ENCODE results near the gene FIGLA. TPM values are rescaled to one million over a fixed set of nuclear protein-coding genes. Genes with fewer than 3 reads are reported as not detected.

Gene FIGLA
- total RNA-seq, 1 donor = not detected

DNA sequence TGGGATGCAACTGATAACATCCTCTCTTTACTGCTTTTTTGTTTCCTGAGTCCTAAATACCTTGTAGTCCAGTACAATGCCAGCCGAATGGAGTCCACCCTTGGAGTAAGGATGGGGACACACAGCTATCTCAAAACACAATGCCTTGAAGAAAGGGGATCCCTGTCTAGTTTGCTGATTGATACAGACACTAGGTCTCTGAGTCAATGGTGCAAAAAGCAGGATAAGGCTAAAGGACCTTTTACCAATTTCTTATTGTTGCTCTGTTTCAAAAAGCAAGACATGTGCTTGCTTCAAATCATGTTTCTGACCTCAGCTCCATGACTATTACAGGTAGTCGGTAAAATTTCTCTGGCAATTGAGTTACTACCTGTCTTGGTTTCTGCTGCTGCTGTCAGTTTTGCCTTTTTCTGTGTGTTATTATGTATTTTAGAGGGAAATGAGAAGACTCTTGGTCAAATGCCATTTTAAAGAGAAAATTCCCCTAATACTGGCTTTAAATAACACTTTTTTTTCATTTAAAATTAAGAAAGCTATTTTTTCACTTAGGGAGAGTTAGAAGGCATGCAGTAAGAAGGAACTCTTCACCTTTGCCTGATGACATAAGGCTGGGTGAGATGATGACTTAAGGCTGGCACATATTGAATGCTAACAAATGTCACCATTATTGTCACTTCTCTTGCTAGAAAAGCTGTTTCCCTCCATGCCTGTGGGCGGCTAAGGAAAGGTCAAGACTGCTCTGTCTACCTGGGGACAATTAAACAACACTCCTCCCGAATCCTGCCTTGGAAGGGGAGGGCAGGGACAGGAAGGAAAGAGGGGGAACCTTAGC, 4.9 kb upstream of the FIGLA start:
- H3K4me1 ChIP-seq (ENCODE audit: insufficient read depth, low read length) = peaks cover 33% of the 10 kb centered on the region
- H3K9me3 ChIP-seq (ENCODE audit: low read depth, low read length) = no peaks in the 10 kb centered on the region
- no peak overlapping the region for H3K4me3 ChIP-seq (ENCODE audit: low read length)
- peaks cover 17% of the 10 kb centered on the region for H3K27me3 ChIP-seq (ENCODE audit: insufficient read depth, low read length)

DNA sequence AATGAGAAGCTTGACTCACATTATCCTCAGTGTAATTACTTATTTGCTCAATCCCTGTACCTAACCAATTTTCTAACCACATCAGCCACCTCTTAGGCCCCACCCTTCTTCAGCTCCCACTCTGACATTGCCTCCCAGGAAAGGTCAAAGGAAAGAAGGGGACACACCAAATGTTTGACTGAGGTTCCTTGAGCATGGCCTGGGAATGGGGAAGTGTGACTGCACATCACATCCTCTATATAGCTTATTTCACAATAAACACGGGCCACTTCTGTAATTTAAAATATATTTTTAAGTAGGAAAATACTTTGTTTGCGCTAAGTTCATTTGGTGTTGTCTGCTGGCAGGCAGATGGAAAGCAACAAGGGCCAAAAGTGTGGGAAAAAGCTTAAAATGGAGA, 3.0 kb upstream of the FIGLA start:
- no peak overlapping the region for H3K4me3 ChIP-seq (ENCODE audit: low read length)
- peaks cover 35% of the 10 kb centered on the region for H3K27me3 ChIP-seq (ENCODE audit: insufficient read depth, low read length)
- H3K4me1 ChIP-seq (ENCODE audit: insufficient read depth, low read length) = peaks cover 44% of the 10 kb centered on the region
- H3K9me3 ChIP-seq (ENCODE audit: low read depth, low read length) = no peaks in the 10 kb centered on the region

DNA sequence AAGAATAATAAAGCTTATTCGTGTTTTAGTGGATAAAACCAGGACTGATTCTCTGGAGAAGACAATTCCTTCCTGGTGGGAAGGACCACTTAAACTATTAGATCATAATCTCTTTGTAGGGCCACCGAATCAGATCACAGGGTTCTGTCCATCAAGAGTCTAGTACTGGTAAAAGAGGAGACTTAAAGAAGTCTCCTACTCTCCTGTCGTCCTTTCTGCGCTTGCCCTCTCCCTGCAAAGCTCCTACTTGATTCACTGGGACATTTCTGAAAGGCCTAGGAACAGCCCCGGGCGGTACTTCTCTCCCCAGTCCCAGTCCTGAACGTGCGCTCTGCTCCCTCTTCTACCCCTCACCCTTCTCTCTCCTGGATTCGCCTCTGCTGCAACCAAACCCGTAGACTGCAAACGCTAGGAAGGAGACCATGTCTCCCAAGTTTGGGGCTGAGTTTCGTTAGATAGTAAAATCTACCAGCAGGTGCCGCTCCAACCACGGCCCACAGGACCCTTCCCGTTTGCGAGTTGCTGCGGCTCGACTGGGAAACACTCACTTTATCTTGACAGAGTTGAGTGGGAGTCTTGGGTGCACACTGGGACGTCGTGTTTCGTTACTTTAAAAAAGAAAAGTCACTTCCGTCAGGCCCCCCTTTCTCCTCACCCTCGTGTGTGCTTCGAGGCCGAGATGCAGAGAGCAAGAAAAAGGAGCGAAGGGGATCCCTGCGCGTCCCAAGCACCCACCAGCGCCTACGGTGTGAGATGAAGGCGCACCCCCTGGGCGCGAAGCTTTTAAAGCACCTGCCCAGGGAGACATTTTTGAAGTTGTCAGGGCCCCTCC, 923 bp downstream of the FIGLA start:
- Histone ChIP-seq H3K4me1 (ENCODE audit: insufficient read depth, low read length) (peaks cover 36% of the 10 kb centered on the region), H3K9me3 (ENCODE audit: low read depth, low read length) (no peaks in the 10 kb centered on the region), H3K4me3 (ENCODE audit: low read length) (no peak overlapping the region), H3K27me3 (ENCODE audit: insufficient read depth, low read length) (peaks cover 53% of the 10 kb centered on the region)

DNA sequence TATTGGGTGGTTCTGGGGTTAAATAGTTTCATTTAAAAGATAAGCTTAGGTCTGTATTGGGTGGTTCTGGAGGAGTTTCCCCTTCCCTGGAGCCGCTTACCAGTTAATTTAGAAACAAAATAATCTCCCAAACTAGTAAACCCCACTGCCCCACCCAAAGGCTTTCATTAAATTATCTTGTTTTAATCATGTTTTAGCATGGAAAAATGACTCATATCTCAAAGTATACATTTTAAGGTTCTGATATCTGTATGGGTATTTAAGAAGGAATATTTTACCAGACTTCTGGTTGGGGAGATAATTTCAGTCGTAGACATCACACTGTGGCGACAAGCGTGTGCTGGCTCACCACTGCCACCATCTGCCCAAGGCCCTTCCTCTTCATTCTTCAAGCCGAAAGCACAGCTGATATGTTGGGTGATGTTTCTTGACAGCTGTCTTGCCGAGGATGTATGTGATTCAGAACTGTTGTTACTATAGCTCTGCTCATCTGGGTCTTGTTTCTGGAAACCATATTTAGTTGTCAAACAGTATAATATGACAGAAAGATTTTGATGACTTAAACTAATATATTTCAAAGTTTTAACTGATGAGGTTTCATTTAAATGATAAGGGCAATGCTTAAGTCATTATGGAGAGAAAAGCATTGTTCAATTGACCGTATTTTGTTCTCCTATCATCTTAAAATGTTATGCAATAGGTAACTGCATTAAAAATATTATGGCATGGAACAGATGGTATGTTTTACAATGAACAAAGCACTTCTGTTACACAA, 5.1 kb downstream of the FIGLA start:
- Histone ChIP-seq H3K4me3 (ENCODE audit: low read length) (no peak overlapping the region), H3K4me1 (ENCODE audit: insufficient read depth, low read length) (peaks cover 11% of the 10 kb centered on the region), H3K27me3 (ENCODE audit: insufficient read depth, low read length) (peaks cover 36% of the 10 kb centered on the region), H3K9me3 (ENCODE audit: low read depth, low read length) (no peaks in the 10 kb centered on the region)

DNA sequence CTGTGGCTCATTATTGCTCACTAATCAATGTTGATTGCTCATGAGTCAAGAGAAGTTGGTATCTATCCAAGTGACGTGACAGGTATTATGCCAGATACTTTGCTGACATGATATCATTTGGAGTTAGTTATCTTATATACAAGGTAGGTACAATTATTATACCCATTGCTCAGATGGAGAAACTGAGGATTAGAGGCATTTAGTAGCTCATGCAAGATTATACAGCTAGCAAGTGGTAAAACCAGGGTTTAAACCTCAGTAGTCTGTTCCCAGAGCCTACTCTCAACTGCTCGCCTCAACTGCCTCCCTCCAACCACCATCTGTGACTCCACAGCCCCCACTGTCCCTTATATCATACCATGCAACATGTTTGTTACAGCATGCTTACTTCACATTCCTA, 6.1 kb downstream of the FIGLA start:
- peaks cover 28% of the 10 kb centered on the region for H3K27me3 ChIP-seq (ENCODE audit: insufficient read depth, low read length)
- no peak overlapping the region for H3K4me3 ChIP-seq (ENCODE audit: low read length)
- H3K9me3 ChIP-seq (ENCODE audit: low read depth, low read length) = no peaks in the 10 kb centered on the region
- H3K4me1 ChIP-seq (ENCODE audit: insufficient read depth, low read length) = peaks cover 1% of the 10 kb centered on the region

DNA sequence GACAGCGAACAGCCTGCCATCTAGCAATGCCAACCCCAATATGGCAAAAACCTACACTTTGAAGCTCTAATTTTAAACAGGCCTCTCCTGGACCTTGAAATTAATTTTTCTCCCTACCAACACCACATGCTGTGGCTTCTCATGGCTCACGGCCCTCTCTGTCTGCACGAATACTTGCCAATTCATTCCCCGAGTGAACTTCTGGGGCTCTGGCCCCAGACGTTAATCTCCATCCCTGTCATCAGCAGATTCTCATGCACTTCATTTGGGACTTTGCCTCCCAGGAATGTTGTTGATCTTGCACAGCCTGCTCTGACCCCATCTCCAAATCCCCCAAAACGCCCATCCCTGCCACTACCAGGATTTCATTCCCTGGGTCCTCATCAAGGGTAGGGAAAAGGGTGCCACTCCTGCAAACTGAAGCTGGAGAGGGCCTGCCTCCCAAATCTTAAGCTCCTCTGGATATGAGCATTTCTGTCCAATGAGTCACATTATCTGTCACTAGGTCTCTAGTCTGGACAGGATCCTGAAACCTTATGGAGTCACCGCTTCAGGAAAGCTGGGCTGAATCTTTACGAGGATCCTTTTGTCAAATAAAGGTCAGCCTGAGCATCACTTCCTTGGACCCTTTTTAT, 10.4 kb downstream of the FIGLA start:
- H3K9me3 ChIP-seq (ENCODE audit: low read depth, low read length) = no peaks in the 10 kb centered on the region
- H3K27me3 ChIP-seq (ENCODE audit: insufficient read depth, low read length) = peaks cover 16% of the 10 kb centered on the region
- H3K4me1 ChIP-seq (ENCODE audit: insufficient read depth, low read length) = peaks cover 7% of the 10 kb centered on the region
- H3K4me3 ChIP-seq (ENCODE audit: low read length) = no peak overlapping the region

DNA sequence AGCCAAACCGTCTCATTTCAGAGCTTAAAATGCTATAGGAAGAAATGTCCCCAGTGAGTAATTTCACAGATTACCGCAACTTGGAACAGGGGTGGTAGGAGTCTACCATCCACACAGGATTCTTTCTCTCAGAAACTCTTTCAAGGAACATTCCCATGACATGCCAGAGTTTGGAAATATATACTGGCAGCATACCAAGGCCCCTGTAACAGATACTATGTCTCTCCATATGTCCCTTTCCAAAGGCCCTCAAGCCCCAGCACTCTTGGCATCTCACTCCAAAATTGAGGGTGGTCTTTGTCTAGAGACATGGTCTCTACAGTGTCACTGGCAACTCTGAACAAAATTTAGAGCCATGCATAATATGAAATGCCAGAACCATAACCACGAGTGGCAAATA, 11.0 kb downstream of the FIGLA start:
- no peak overlapping the region for H3K4me3 ChIP-seq (ENCODE audit: low read length)
- no peaks in the 10 kb centered on the region for H3K9me3 ChIP-seq (ENCODE audit: low read depth, low read length)
- H3K4me1 ChIP-seq (ENCODE audit: insufficient read depth, low read length) = peaks cover 8% of the 10 kb centered on the region
- H3K27me3 ChIP-seq (ENCODE audit: insufficient read depth, low read length) = peaks cover 20% of the 10 kb centered on the region

- H3K4me1 ChIP-seq (ENCODE audit: insufficient read depth, low read length) = peaks cover 8% of the 10 kb centered on the region
- H3K9me3 ChIP-seq (ENCODE audit: low read depth, low read length) = no peaks in the 10 kb centered on the region
- peaks cover 28% of the 10 kb centered on the region for H3K27me3 ChIP-seq (ENCODE audit: insufficient read depth, low read length)
- H3K4me3 ChIP-seq (ENCODE audit: low read length) = no peak overlapping the region
These were observed 11.8 kb downstream of the FIGLA start for GRCh38 chr2:70778676-70779075.

- Histone ChIP-seq H3K27me3 (ENCODE audit: insufficient read depth, low read length) (peaks cover 33% of the 10 kb centered on the region), H3K4me3 (ENCODE audit: low read length) (no peak overlapping the region), H3K9me3 (ENCODE audit: low read depth, low read length) (no peaks in the 10 kb centered on the region), H3K4me1 (ENCODE audit: insufficient read depth, low read length) (peaks cover 8% of the 10 kb centered on the region)
These were observed 13.0 kb downstream of the FIGLA start for GRCh38 chr2:70777450-70777849.

DNA sequence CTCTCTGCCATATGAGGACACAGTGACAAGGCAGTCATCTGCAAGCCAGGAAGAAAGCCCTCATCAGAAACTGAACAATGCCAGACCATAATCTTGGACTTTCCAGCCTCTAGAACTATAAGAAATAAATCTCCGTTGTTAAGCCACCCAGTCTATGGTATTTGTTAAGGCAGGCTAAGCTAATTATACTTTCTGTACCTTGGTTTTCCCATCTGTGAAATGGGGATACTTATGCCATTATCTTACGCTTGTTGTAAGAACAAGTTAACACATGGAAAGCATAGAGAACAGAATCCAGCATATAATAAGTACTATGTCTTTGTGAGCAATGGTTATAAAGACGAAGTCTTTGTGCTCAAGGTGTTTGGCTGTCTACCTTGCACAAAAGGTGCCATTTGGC, 14.2 kb downstream of the FIGLA start:
- no peak overlapping the region for H3K4me3 ChIP-seq (ENCODE audit: low read length)
- peaks cover 8% of the 10 kb centered on the region for H3K4me1 ChIP-seq (ENCODE audit: insufficient read depth, low read length)
- H3K27me3 ChIP-seq (ENCODE audit: insufficient read depth, low read length) = peaks cover 33% of the 10 kb centered on the region
- no peaks in the 10 kb centered on the region for H3K9me3 ChIP-seq (ENCODE audit: low read depth, low read length)

GRCh38 chr2:70775141-70775540, 15.3 kb downstream of the FIGLA start:
- H3K27me3 ChIP-seq (ENCODE audit: insufficient read depth, low read length) = peaks cover 35% of the 10 kb centered on the region
- no peak overlapping the region for H3K4me3 ChIP-seq (ENCODE audit: low read length)
- H3K9me3 ChIP-seq (ENCODE audit: low read depth, low read length) = no peaks in the 10 kb centered on the region
- peaks cover 8% of the 10 kb centered on the region for H3K4me1 ChIP-seq (ENCODE audit: insufficient read depth, low read length)

DNA sequence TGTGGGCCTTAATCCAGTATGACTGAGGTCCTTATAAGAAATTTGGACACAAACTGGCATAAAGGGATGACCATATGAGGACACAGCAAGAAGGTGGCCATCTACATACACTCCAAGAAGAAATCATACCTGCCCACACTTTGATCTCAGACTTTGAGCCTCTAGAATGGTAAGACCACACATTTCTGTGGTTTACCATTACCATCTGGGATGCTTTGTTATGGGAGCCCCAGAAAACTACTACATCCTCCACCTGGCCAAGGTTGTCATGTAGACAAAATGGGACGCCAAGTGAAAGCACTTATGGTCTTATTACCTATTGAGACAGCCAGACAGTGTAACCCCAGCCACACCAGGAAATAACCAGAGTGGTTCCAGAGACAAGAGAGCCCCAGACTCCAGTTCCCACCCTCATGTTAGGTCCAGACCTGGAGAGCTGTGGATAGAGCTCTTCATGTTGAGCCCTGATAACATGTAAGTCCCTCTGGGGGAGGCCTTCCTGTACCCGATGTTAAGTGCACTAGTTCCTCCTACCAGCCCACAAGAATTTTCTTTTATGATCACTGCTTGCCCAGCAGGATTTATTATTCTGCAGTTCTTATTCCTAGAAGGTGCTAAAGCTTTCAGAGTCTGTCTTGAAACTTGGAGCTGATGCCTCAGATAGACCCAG, 17.8 kb downstream of the FIGLA start:
- Histone ChIP-seq H3K27me3 (ENCODE audit: insufficient read depth, low read length) (peaks cover 54% of the 10 kb centered on the region), H3K4me1 (ENCODE audit: insufficient read depth, low read length) (peaks cover 11% of the 10 kb centered on the region), H3K4me3 (ENCODE audit: low read length) (no peak overlapping the region), H3K9me3 (ENCODE audit: low read depth, low read length) (no peaks in the 10 kb centered on the region)

GRCh38 chr2:70771446-70771845, 19.0 kb downstream of the FIGLA start:
- peaks cover 61% of the 10 kb centered on the region for H3K27me3 ChIP-seq (ENCODE audit: insufficient read depth, low read length)
- H3K4me1 ChIP-seq (ENCODE audit: insufficient read depth, low read length) = peaks cover 23% of the 10 kb centered on the region
- no peaks in the 10 kb centered on the region for H3K9me3 ChIP-seq (ENCODE audit: low read depth, low read length)
- no peak overlapping the region for H3K4me3 ChIP-seq (ENCODE audit: low read length)

DNA sequence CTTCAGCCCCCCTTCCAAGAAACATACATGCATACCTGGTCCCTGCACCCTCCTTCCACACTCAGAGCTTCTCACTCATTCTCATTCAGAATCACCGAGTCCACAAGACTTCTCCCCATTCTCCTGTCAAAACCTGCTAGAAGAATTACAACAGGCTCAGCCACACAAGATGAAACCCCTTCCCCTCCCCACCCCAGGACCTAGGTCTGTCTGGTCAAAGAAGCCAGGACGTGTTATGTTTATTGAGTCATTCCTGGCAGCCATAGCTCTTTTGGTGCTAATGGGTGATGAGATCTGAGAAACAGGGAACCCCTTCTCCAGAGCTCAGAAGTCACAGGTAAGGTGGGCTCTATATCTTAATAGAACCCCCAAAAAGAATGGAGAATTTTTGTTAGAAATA, 21.0 kb downstream of the FIGLA start:
- no peaks in the 10 kb centered on the region for H3K9me3 ChIP-seq (ENCODE audit: low read depth, low read length)
- H3K4me1 ChIP-seq (ENCODE audit: insufficient read depth, low read length) = peaks cover 18% of the 10 kb centered on the region
- no peak overlapping the region for H3K4me3 ChIP-seq (ENCODE audit: low read length)
- peaks cover 65% of the 10 kb centered on the region for H3K27me3 ChIP-seq (ENCODE audit: insufficient read depth, low read length)

Data from mononuclear cell (primary cell).